Lung (tissue), 12 donors: ENCODE data around the gene GABRR2. TPM values are rescaled to one million over a fixed set of nuclear protein-coding genes. Genes with fewer than 3 reads are reported as not detected.

Source experiments
- ATAC-seq: fragments of 200-7000 bp; cut with Tn5 transposase; one replicate; pipeline ENCODE4 v1.9.1; 2020; ENCODE audit warnings: moderate number of reproducible peaks; ENCODE audit not compliant: insufficient read depth, low FRiP score
- DNase-seq, 3 donors: peaks; one replicate each; pipeline ENCODE4 v3.0.0-alpha.2; 2013 to 2017
- H3K27ac ChIP-seq, 2 donors: one replicate each; pipeline ENCODE4 v1.5.1; 2013; ENCODE audit warnings: mild to moderate bottlenecking in 2 of 2, moderate library complexity in 2 of 2, control low read depth in 1 of 2, inconsistent platforms in 1 of 2, low read depth in 1 of 2, low read length in 1 of 2
- H3K27me3 ChIP-seq, 3 donors: one replicate each; pipeline ENCODE4 v1.5.1; 2013; ENCODE audit warnings: low read length in 2 of 3; ENCODE audit not compliant: control insufficient read depth in 3 of 3, insufficient read depth in 3 of 3
- H3K36me3 ChIP-seq, 4 donors: one replicate each; pipeline ENCODE4 v1.5.1; 2013; ENCODE audit warnings: low read length in 4 of 4, mild to moderate bottlenecking in 1 of 4, moderate library complexity in 1 of 4; ENCODE audit not compliant: control insufficient read depth in 4 of 4, insufficient read depth in 4 of 4
- H3K4me1 ChIP-seq, 5 donors: one replicate each; pipeline ENCODE4 v1.5.1; 2013; ENCODE audit warnings: low read length in 5 of 5, mild to moderate bottlenecking in 2 of 5, moderate library complexity in 1 of 5; ENCODE audit not compliant: control insufficient read depth in 5 of 5, insufficient read depth in 5 of 5
- H3K4me3 ChIP-seq: one replicate; pipeline ENCODE4 v1.5.1; 2013; ENCODE audit warnings: mild to moderate bottlenecking, control low read depth, moderate library complexity
- H3K9ac ChIP-seq, 2 donors: one replicate each; pipeline ENCODE4 v1.5.1; 2013; ENCODE audit warnings: low read length in 2 of 2, control low read depth in 1 of 2; ENCODE audit not compliant: insufficient read depth in 1 of 2
- H3K9me3 ChIP-seq, 4 donors: one replicate each; pipeline ENCODE4 v1.5.1; 2013; ENCODE audit warnings: low read length in 3 of 4, mild to moderate bottlenecking in 1 of 4, moderate library complexity in 1 of 4; ENCODE audit not compliant: control insufficient read depth in 4 of 4, insufficient read depth in 3 of 4
- WGBS, 2 donors: extraction: QIAGEN DNeasy Blood & Tissue Kit; methylation state at CpG; one replicate each; pipeline ENCODE4 v1.1.7; 2013; 5-methylcytosine and 5-hydroxymethylcytosine counted together
- polyA plus RNA-seq, 2 donors: library from polyadenylated mRNA; stranded (reverse); fragments of 200-250 nt; gene quantifications; one replicate each; pipeline ENCODE4 v1.2.1, GENCODE V29; 2013
- total RNA-seq, 2 donors: library from RNA; depleted of rRNA in 1 of 2; stranded (reverse); fragments of >200 nt in 1 of 2; gene quantifications; one replicate each; pipeline ENCODE4 v1.2.1, GENCODE V29; 2014 to 2021
- TF ChIP-seq, protein P1 (sequence below): IDR thresholded peaks from 2 replicates; pipeline ENCODE4 v1.5.1; 2012; ENCODE audit warnings: mild to moderate bottlenecking; ENCODE audit errors: control extremely low read depth, extremely low read depth
- donor health status: control.
- donor health status: control.
- donor health status: Bipolar disorder and iron deficiency.
- donor health status: healthy.
- donor health status: DM: yes; HTN: yes; CAD: no.

GABRR2 gene
- total and polyA plus RNA-seq, 4 donors = 0.33 to 1.5 (median 1.4) TPM

DNA sequence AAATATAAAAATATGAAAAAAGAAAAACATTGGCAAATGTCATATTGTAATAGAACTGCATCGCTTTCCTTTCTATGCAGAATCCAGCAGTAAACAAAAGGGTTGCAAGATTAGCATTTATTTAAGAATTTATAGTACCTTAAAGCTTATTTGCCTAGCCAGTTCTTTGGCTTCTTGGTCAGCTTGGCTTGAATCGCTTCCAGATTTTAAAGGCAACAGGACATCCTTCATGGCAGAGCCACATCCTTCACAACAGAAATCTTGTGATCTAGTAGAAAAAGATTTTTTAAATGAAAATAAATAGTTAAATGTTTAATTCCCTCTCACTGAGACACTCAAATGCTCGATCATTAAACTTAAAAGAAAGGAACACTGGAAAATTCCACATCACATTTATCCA, 20.1 kb upstream of the GABRR2 start:
- Histone ChIP-seq H3K9me3 (no peaks in the 10 kb centered on the region), H3K36me3 (peaks cover 8 to 35% (median 32%) of the 10 kb centered on the region in 4 donors), H3K4me3 (no peak overlapping the region), H3K27me3 (no peaks in the 10 kb centered on the region), H3K9ac (no peak overlapping the region), H3K27ac (no peak overlapping the region), H3K4me1 (peaks cover 0 to under 1% (median 0%) of the 10 kb centered on the region in 5 donors)
- WGBS, 2 donors = 78 to 84% methylated on average over 3 of the region's 3 CpGs
- DNase-seq (no peak), ATAC-seq (no peak)
- TF ChIP-seq, protein P1, sequence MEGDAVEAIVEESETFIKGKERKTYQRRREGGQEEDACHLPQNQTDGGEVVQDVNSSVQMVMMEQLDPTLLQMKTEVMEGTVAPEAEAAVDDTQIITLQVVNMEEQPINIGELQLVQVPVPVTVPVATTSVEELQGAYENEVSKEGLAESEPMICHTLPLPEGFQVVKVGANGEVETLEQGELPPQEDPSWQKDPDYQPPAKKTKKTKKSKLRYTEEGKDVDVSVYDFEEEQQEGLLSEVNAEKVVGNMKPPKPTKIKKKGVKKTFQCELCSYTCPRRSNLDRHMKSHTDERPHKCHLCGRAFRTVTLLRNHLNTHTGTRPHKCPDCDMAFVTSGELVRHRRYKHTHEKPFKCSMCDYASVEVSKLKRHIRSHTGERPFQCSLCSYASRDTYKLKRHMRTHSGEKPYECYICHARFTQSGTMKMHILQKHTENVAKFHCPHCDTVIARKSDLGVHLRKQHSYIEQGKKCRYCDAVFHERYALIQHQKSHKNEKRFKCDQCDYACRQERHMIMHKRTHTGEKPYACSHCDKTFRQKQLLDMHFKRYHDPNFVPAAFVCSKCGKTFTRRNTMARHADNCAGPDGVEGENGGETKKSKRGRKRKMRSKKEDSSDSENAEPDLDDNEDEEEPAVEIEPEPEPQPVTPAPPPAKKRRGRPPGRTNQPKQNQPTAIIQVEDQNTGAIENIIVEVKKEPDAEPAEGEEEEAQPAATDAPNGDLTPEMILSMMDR = no peak

DNA sequence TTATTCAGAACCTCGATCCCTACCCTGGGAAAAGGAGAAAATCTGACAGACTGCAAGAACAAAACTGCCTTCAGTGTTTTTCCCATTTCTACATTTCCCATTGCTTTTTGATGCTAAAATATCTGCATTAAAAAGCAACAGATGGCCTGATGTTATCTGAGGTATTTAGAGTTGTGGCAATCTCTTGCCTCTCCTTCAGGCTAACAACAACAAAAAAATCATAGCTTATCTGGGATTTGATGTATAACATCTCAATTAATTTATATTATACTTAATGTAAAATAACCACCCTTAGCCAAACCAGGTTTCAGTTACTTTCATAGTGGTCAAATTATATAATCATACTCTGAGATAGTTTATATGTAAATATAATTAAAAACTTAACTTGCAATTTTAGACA, 15.8 kb upstream of the GABRR2 start:
- TF ChIP-seq, protein P1 = no peak
- WGBS, 2 donors = 100% methylated on average over 1 of the region's 1 CpG

GRCh38 chr6:89328976-89329375, 13.9 kb upstream of the GABRR2 start:
- Histone ChIP-seq H3K4me1 (peaks cover 0 to 3% (median 0%) of the 10 kb centered on the region in 5 donors), H3K27me3 (no peaks in the 10 kb centered on the region), H3K9ac (no peak overlapping the region), H3K36me3 (peaks cover 12 to 37% (median 32%) of the 10 kb centered on the region in 4 donors), H3K4me3 (no peak overlapping the region), H3K27ac (no peak overlapping the region), H3K9me3 (no peaks in the 10 kb centered on the region)
- ATAC-seq = no peak
- TF ChIP-seq, protein P1 = no peak
- no peak for DNase-seq
- 78 to 92% methylated on average over 1 of the region's 1 CpG for WGBS, 2 donors

More for the DNA sequence above, 15.8 kb upstream of the GABRR2 start:
- H3K4me3 ChIP-seq = no peak overlapping the region
- no peak for DNase-seq
- no peaks in the 10 kb centered on the region for H3K27me3 ChIP-seq
- H3K4me1 ChIP-seq = peaks cover 0 to 3% (median 0%) of the 10 kb centered on the region in 5 donors
- H3K9ac ChIP-seq = no peak overlapping the region
- ATAC-seq = no peak
- H3K36me3 ChIP-seq = peaks cover 11 to 37% (median 31%) of the 10 kb centered on the region in 4 donors
- H3K9me3 ChIP-seq = no peaks in the 10 kb centered on the region
- no peak overlapping the region for H3K27ac ChIP-seq

- Histone ChIP-seq H3K27me3 (no peaks in the 10 kb centered on the region), H3K9me3 (no peaks in the 10 kb centered on the region), H3K4me1 (peaks cover 0 to 8% (median 0%) of the 10 kb centered on the region in 5 donors), H3K36me3 (peaks cover 8 to 19% (median 12%) of the 10 kb centered on the region in 4 donors), H3K9ac (no peak overlapping the region), H3K4me3 (no peak overlapping the region), H3K27ac (peak overlapping the region in 1 of 2 donors; percentile 57)
- 89% methylated on average over 3 of the region's 3 CpGs for WGBS, 2 donors
- DNase-seq (no peak), ATAC-seq (no peak)
- TF ChIP-seq, protein P1 = no peak
Observed at GRCh38 chr6:89324304-89324703, 9.2 kb upstream of the GABRR2 start.
